Gastroesophageal sphincter (tissue), 3 donors: ENCODE results near the gene TP53INP2.

Source experiments
- EP300 ChIP-seq: sonication (generic); formaldehyde crosslinking; IDR thresholded peaks from one replicate; pipeline ENCODE4 v1.6.1; 2017; ENCODE audit warnings: antibody characterized with exemption, mild to moderate bottlenecking
- POLR2A ChIP-seq, 2 donors: fragments of 450-650 bp; IDR thresholded peaks; one replicate each; pipeline ENCODE4 v1.6.1; 2017; ENCODE audit warnings: antibody characterized with exemption in 2 of 2, mild to moderate bottlenecking in 2 of 2, moderate library complexity in 1 of 2
- POLR2AphosphoS5 ChIP-seq: sonication (generic); formaldehyde crosslinking; IDR thresholded peaks from one replicate; pipeline ENCODE4 v1.6.1; 2017; ENCODE audit warnings: antibody characterized with exemption
- TF ChIP-seq, protein P1 (sequence below), 4 experiments: fragments of 200-600 bp in 2 of 4; fragments of 450-650 bp in 2 of 4; sonication (generic) in 1 of 4; IDR thresholded peaks; one replicate each; pipeline ENCODE4 v1.5.1; 2017 to 2019; ENCODE audit warnings: antibody characterized with exemption in 4 of 4, mild to moderate bottlenecking in 2 of 4, moderate library complexity in 2 of 4

DNA sequence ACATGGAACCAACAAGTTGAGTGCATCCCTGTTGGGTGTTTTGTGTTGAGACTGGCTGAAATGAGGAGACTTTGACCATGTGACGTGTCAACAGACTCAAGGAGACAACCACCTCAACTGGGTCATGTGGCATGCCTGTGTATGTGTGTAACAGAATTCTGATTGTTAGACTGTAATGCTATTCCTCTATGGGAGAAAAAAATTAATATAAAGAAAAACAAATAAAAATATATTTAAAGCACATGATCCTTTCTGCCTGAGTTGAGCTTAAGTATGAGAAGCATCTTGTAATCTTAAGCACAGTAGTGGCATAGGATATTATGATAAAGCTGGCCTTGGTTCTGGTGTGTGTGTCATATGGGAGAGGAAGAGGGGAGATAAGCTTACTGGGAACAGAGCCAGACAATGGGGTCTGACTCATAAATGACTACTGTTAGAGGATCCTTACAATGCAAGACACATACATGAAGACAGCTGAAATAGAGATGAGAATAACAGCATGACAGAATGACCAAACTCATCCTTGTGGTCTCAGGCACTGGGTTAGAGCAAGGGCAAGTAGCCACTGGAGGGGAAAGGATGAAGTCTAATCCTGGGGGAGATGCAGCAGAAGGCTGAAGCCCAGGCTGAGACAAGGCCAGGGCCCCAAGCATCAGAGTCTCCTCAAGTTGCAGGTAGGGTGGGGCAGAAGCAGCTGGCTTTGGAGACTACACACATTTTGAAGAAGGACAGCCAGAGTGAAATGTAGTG is 9.2 kb downstream of the TP53INP2 start:
- TF ChIP-seq, protein P1, sequence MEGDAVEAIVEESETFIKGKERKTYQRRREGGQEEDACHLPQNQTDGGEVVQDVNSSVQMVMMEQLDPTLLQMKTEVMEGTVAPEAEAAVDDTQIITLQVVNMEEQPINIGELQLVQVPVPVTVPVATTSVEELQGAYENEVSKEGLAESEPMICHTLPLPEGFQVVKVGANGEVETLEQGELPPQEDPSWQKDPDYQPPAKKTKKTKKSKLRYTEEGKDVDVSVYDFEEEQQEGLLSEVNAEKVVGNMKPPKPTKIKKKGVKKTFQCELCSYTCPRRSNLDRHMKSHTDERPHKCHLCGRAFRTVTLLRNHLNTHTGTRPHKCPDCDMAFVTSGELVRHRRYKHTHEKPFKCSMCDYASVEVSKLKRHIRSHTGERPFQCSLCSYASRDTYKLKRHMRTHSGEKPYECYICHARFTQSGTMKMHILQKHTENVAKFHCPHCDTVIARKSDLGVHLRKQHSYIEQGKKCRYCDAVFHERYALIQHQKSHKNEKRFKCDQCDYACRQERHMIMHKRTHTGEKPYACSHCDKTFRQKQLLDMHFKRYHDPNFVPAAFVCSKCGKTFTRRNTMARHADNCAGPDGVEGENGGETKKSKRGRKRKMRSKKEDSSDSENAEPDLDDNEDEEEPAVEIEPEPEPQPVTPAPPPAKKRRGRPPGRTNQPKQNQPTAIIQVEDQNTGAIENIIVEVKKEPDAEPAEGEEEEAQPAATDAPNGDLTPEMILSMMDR (IDR thresholded peaks at IDR 0.05) = no peak
- TF ChIP-seq EP300 (no peak), POLR2A (IDR thresholded peaks at IDR 0.05) (no peak), POLR2AphosphoS5 (no peak)
